Psoas muscle (tissue), 8 donors: ENCODE data around the gene LMF2. TPM values are rescaled to one million over a fixed set of nuclear protein-coding genes. Genes with fewer than 3 reads are reported as not detected.
A peak's percentile ranks its signal among the peaks of the same experiment; 100 is the strongest.

Experiments used
- ATAC-seq, 4 donors: fragments of 200-7000 bp; cut with Tn5 transposase; one replicate each; pipeline ENCODE4 v1.9.1; 2020; ENCODE audit warnings: moderate library complexity in 3 of 4, mild to moderate bottlenecking in 2 of 4
- DNase-seq, 2 donors: peaks; one replicate each; pipeline ENCODE4 v3.0.0-alpha.2; 2020
- H3K27ac ChIP-seq: fragments of 200-600 bp; one replicate; pipeline ENCODE4 v1.8.0; 2022
- H3K27me3 ChIP-seq, 3 donors: fragments of 200-600 bp in 1 of 3; one replicate each; pipeline versions ENCODE4 v1.6.1 to v1.8.0; 2013 to 2022; ENCODE audit warnings: low read length in 2 of 3, mild to moderate bottlenecking in 2 of 3, moderate library complexity in 1 of 3; ENCODE audit not compliant: insufficient read depth in 3 of 3
- H3K36me3 ChIP-seq, 2 donors: fragments of 200-600 bp in 1 of 2; one replicate each; pipeline versions ENCODE4 v1.6.1 to v1.8.0; 2013 to 2022; ENCODE audit warnings: low read depth in 1 of 2, mild to moderate bottlenecking in 1 of 2, moderate library complexity in 1 of 2; ENCODE audit not compliant: insufficient read depth in 1 of 2
- H3K4me1 ChIP-seq: fragments of 200-600 bp; one replicate; pipeline ENCODE4 v1.8.0; 2022
- H3K4me3 ChIP-seq: fragments of 200-600 bp; one replicate; pipeline ENCODE4 v1.8.0; 2022; ENCODE audit warnings: mild to moderate bottlenecking
- H3K9me3 ChIP-seq: fragments of 200-600 bp; one replicate; pipeline ENCODE4 v1.8.0; 2022
- CTCF ChIP-seq: fragments of 200-600 bp; IDR thresholded peaks from one replicate; pipeline ENCODE4 v1.8.0; 2022; ENCODE audit warnings: antibody characterized with exemption
- WGBS, 3 donors: extraction: QIAGEN DNeasy Blood & Tissue Kit; methylation state at CpG; one replicate each; pipeline versions ENCODE4 v1.1.6 to v1.1.7; 2013; 5-methylcytosine and 5-hydroxymethylcytosine counted together
- intact Hi-C, 2 donors: fragments of 100-400 bp; cut with DNase I; formaldehyde crosslinking; loops; one replicate each; pipeline versions ENCODE4 v1.11.0 to v1.14.2; 2022
- polyA plus RNA-seq, 3 donors: library from polyadenylated mRNA; stranded (reverse); fragments of 200-250 nt; gene quantifications; one replicate each; pipeline ENCODE4 v1.2.3, GENCODE V29; 2013
- total RNA-seq, 4 donors: library from RNA; stranded (reverse); fragmentation: NEBNext Ultra II Directional in 2 of 4; extraction: Animal tissue kit (Norgen Biotek cat#: 25700) in 2 of 4; gene quantifications; one replicate each; pipeline versions ENCODE4 v1.2.1 to v1.2.4, GENCODE V29; 2021 to 2023
- donor health status: healthy with polysubstance abuse.
- donor health status: DM: no; HTN: no; CAD: no; lungs with moderate emphysema.
- donor health status: Bipolar disorder and iron deficiency.
- donor health status: healthy.
- donor health status: DM: yes; HTN: yes; CAD: no.
- donor health status: DM: no; HTN: no; CAD: no.
- donor health status: DM: no; HTN: no; CAD: no.
- donor health status: DM: yes; HTN: yes; CAD: no.

Gene LMF2
- total and polyA plus RNA-seq, 7 donors, result 14.9 to 24.1 (median 17.2) TPM

GRCh38 chr22:50476868-50477267 is 30.6 kb downstream of the LMF2 start:
- peaks cover 24% of the 10 kb centered on the region for H3K4me1 ChIP-seq

GRCh38 chr22:50475652-50476002 is 31.9 kb downstream of the LMF2 start:
- no peaks in the 10 kb centered on the region for H3K9me3 ChIP-seq
- ATAC-seq (peak in 2 of 4 donors; percentile 2 to 16), DNase-seq (no peak)
- peaks cover 0 to 16% (median 7%) of the 10 kb centered on the region in 3 donors for H3K27me3 ChIP-seq
- H3K4me3 ChIP-seq, result peak overlapping the region; percentile 88
- peaks cover 33% of the 10 kb centered on the region for H3K4me1 ChIP-seq
- intact Hi-C loops, result no loop called here
- no peak overlapping the region for H3K27ac ChIP-seq
- WGBS, 3 donors, result 92 to 98% (median 95%) methylated on average over 6 of the region's 6 CpGs
- H3K36me3 ChIP-seq, result no peaks in the 10 kb centered on the region
- TF ChIP-seq CTCF, result no peak

More at GRCh38 chr22:50476868-50477267, 30.6 kb downstream of the LMF2 start:
- no peaks in the 10 kb centered on the region for H3K9me3 ChIP-seq
- peaks cover 0 to 28% (median 17%) of the 10 kb centered on the region in 3 donors for H3K27me3 ChIP-seq
- WGBS, 3 donors, result 72 to 76% (median 75%) methylated on average over 7 of the region's 7 CpGs
- ATAC-seq (no peak), DNase-seq (no peak)
- no peak overlapping the region for H3K27ac ChIP-seq
- H3K4me3 ChIP-seq, result no peak overlapping the region
- no peaks in the 10 kb centered on the region for H3K36me3 ChIP-seq
- no peak for TF ChIP-seq CTCF
- intact Hi-C loops, result no loop called here

DNA sequence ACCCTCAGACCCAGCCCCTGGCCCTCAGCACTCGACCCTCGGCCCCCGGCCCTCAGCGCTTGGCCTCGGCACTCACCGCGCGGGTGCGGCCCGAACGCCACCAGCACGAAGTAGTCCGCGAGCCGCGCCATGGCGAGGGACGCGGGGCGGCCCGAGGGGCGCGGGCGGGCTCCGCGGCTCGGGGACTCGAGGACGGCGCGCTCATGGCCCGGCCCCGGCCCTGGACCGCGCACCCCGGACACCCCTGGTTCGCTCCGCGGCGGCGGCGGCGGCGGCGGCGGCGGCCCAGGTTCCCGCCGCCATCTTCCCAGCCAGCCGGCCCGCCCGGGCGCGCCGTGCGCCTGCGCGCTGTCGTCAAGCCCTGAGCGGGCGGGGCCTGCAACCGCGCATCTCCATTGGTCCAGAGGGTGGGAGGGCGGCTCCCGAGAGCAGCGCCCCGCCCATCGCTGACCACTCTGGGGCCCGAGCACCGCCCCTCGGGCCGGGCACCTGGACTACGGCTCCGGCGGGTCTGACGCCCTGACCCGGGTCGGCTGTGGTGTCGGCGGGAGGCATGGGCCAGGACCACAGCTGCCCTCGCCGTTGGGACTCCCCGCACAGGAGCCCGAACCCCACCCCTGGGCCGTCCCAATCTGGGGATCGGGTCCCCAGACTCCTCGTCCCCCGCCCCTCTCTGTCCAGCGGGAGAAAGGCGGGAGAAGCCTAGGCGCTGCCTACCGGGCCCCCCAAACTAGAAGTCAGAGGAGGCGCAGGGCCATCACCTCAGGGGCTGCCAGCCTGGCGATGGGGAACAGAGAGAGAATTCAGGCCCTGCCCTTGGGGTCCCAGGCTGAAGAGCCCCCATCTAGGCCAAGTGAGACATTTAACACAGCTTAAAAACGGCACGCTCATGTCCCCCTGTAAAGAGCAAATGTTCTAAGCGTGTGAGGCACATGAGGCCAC is 32.5 kb downstream of the LMF2 start, which contains the start of gene SBF1:
SBF1 (minus strand) TSS at position 326 of the 942 bp plus-strand sequence; CDS start at position 131, 195 bp downstream.
- WGBS, 3 donors, result 1% methylated on average over 53 to 97 of the region's 97 CpGs
- ATAC-seq (peak; percentile 97 to 99 (median 98)), DNase-seq (peak; percentile 93 to 97)
- peak within 1 kb of the TSS; percentile 88 for H3K4me3 ChIP-seq
- no peak for TF ChIP-seq CTCF
- H3K36me3 ChIP-seq, result no peaks in the 10 kb centered on the region
- no peaks in the 10 kb centered on the region for H3K9me3 ChIP-seq
- peaks cover 0 to 9% (median 7%) of the 10 kb centered on the region in 3 donors for H3K27me3 ChIP-seq
- peak within 1 kb of the TSS; percentile 69 for H3K27ac ChIP-seq
- peaks cover 39% of the 10 kb centered on the region for H3K4me1 ChIP-seq
- intact Hi-C loops, result no loop called here

GRCh38 chr22:50473855-50474671 is 33.4 kb downstream of the LMF2 start:
- 5 to 8% (median 5%) methylated on average over 40 to 62 of the region's 62 CpGs for WGBS, 3 donors
- Histone ChIP-seq H3K36me3 (no peaks in the 10 kb centered on the region), H3K4me3 (peak overlapping the region; percentile 88), H3K9me3 (no peaks in the 10 kb centered on the region), H3K4me1 (peaks cover 47% of the 10 kb centered on the region), H3K27ac (peak overlapping the region; percentile 66), H3K27me3 (peaks cover 0 to 3% (median under 1%) of the 10 kb centered on the region in 3 donors)
- ATAC-seq (peak; percentile 3 to 38 (median 12)), DNase-seq (peak in 1 of 2 donors; percentile 40)
- intact Hi-C loops, result no loop called here
- TF ChIP-seq CTCF, result no peak
